ENCODE measurements around the gene MYOZ3. TPM values are rescaled to one million over a fixed set of nuclear protein-coding genes. Genes with fewer than 3 reads are reported as not detected.

The MYOZ3 gene
- total RNA-seq, 1 experiment from 2014 or later, result not detected

DNA sequence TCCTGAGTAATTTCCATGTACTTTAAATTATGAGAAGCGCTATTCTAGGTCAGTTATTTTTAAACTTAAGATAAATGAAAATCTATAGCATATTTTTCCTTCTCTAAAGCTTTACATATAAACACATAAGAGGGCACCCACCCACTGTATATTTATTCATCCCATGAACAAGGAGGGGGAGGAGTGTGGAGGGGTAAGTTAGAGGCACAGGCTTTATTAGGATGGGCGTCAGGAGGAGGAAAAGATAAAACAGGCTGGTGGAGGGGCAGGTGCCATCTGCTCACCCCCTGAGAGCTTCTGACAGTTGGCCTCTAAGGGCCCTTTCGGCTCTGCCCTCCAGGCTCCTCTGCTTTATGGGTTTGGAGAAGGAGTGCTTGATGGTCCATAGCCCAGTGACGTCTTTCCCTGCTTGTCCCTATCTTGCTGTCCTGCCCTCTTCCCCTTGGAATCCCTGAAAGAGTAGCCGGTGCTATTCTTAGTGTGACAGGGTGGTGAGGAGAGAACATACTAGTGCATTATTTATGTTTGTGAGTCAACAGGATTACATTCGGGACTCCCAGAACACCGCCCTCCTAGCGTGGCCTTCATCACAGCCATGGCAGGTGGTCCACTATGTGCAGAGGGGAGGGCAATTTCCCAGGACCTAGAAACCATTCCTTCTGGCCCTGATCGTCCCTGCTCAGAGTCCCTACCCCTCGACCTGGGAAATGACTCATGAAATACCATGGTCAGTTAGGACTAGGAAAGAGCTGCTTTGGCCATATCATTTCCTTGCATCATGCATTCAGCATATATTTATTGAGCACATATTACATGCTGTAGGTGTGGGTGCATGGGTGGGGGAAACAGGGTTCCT is 28.5 kb upstream of the MYOZ3 start:
- no peaks in the 10 kb centered on the region for H3F3A ChIP-seq (ENCODE audit: low read length, unreplicated experiment)
- H3K9me3 ChIP-seq (ENCODE audit: low read length), result no peaks in the 10 kb centered on the region
- no peak for DNase-seq
- H3K4me3 ChIP-seq (ENCODE audit: low read length), result no peak overlapping the region
- ChIA-PET POLR2A (ENCODE audit: unreplicated experiment) (no interaction called here), CTCF (no interaction called here)
- H3K27ac ChIP-seq (ENCODE audit: low read length), result no peak overlapping the region
- TF ChIP-seq EZH2 (IDR thresholded peaks at IDR 0.05; ENCODE audit: low read length, unreplicated experiment), result no peak
- TF ChIP-seq, protein P1, sequence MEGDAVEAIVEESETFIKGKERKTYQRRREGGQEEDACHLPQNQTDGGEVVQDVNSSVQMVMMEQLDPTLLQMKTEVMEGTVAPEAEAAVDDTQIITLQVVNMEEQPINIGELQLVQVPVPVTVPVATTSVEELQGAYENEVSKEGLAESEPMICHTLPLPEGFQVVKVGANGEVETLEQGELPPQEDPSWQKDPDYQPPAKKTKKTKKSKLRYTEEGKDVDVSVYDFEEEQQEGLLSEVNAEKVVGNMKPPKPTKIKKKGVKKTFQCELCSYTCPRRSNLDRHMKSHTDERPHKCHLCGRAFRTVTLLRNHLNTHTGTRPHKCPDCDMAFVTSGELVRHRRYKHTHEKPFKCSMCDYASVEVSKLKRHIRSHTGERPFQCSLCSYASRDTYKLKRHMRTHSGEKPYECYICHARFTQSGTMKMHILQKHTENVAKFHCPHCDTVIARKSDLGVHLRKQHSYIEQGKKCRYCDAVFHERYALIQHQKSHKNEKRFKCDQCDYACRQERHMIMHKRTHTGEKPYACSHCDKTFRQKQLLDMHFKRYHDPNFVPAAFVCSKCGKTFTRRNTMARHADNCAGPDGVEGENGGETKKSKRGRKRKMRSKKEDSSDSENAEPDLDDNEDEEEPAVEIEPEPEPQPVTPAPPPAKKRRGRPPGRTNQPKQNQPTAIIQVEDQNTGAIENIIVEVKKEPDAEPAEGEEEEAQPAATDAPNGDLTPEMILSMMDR (conservative IDR thresholded peaks at IDR 0.05; ENCODE audit: low read depth, low read length), result no peak
- no peak for TF ChIP-seq EZH2phosphoT487 (IDR thresholded peaks at IDR 0.05; ENCODE audit: borderline replicate concordance, low read length)
- BruUV-seq (replicated peaks), result no TSS peak
- no peaks in the 10 kb centered on the region for H3K36me3 ChIP-seq (ENCODE audit: low read depth, low read length)
- no peaks in the 10 kb centered on the region for H4K20me1 ChIP-seq (ENCODE audit: low read length)
- peaks cover 30% of the 10 kb centered on the region for H3K4me1 ChIP-seq (ENCODE audit: insufficient read depth, low read length)
- H3K79me2 ChIP-seq (ENCODE audit: low read length), result no peaks in the 10 kb centered on the region
- intact Hi-C loops (cut with micrococcal nuclease), result no loop called here
- no peak overlapping the region for H3K4me2 ChIP-seq (ENCODE audit: low read length)
- no peaks in the 10 kb centered on the region for H3K27me3 ChIP-seq (ENCODE audit: low read length)
- no peak overlapping the region for H2AFZ ChIP-seq (ENCODE audit: low read length)
- H3K9ac ChIP-seq (ENCODE audit: low read length), result no peak overlapping the region
- no peak for ATAC-seq
- H3K9me2 ChIP-seq (replicated peaks; ENCODE audit: low read length), result no peaks in the 10 kb centered on the region

- intact Hi-C loops (cut with micrococcal nuclease), result no loop called here
- H3K36me3 ChIP-seq (ENCODE audit: low read depth, low read length), result no peaks in the 10 kb centered on the region
- ATAC-seq (no peak), DNase-seq (no peak)
- no peaks in the 10 kb centered on the region for H3K27me3 ChIP-seq (ENCODE audit: low read length)
- no peaks in the 10 kb centered on the region for H4K20me1 ChIP-seq (ENCODE audit: low read length)
- no peak overlapping the region for H3K27ac ChIP-seq (ENCODE audit: low read length)
- TF ChIP-seq EZH2phosphoT487 (IDR thresholded peaks at IDR 0.05; ENCODE audit: borderline replicate concordance, low read length) (no peak), EZH2 (IDR thresholded peaks at IDR 0.05; ENCODE audit: low read length, unreplicated experiment) (no peak)
- TF ChIP-seq, protein P1 (conservative IDR thresholded peaks at IDR 0.05; ENCODE audit: low read depth, low read length), result no peak
- peaks cover 39% of the 10 kb centered on the region for H3K4me1 ChIP-seq (ENCODE audit: insufficient read depth, low read length)
- H3K9ac ChIP-seq (ENCODE audit: low read length), result no peak overlapping the region
- no peaks in the 10 kb centered on the region for H3F3A ChIP-seq (ENCODE audit: low read length, unreplicated experiment)
- CTCF ChIA-PET, result no interaction called here
- no TSS peak for BruUV-seq (replicated peaks)
- POLR2A ChIA-PET (ENCODE audit: unreplicated experiment), result no interaction called here
- no peak overlapping the region for H3K4me2 ChIP-seq (ENCODE audit: low read length)
- no peak overlapping the region for H2AFZ ChIP-seq (ENCODE audit: low read length)
- no peak overlapping the region for H3K4me3 ChIP-seq (ENCODE audit: low read length)
- no peaks in the 10 kb centered on the region for H3K9me2 ChIP-seq (replicated peaks; ENCODE audit: low read length)
- H3K79me2 ChIP-seq (ENCODE audit: low read length), result no peaks in the 10 kb centered on the region
- H3K9me3 ChIP-seq (ENCODE audit: low read length), result no peaks in the 10 kb centered on the region
Measured at GRCh38 chr5:150633429-150633828, 27.6 kb upstream of the MYOZ3 start.

Data from PC-3 (cell line).